ENCODE measurements around the gene SULT2B1.

DNA sequence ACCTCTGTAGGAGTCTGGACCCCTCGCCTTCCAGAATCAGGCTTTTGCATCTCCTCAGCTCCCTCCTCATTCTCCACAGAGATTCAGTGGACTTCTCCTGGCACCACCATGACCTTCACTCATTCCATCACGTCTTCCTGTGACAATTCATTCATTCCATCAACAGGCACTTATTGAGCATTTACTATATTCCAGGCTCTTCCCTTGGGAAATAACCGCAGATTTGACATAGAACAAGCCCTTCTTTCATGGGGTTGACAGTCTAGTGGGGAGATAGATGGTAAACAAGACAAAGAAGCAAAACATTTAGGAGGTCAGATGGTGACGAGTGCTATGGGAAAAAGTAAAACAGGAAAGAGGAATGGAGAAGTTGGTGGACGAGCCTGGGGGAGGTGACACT is 2.6 kb upstream of the SULT2B1 start:
- TF ChIP-seq CTCF (IDR thresholded peaks at IDR 0.05) (no peak), EP300 (IDR thresholded peaks at IDR 0.05; ENCODE audit: low read depth) (no peak), POLR2AphosphoS5 (IDR thresholded peaks at IDR 0.05) (no peak)

All from transverse colon (tissue), 4 donors.